AG10803 (cell line): ENCODE data around the gene POU2F3.

Source experiments
- DNase-seq: peaks from one replicate; pipeline ENCODE4 v3.0.0; 2010; ENCODE audit warnings: low read depth
- H3K4me3 ChIP-seq: 2 replicates; pipeline ENCODE4 v1.5.1; 2011; ENCODE audit warnings: mild to moderate bottlenecking, low read length, control low read depth
- TF ChIP-seq, protein P1 (sequence below): conservative IDR thresholded peaks from 2 replicates; pipeline ENCODE4 v1.5.1; 2011; ENCODE audit warnings: mild to moderate bottlenecking, low read length, control low read depth, inconsistent platforms

Gene POU2F3

DNA sequence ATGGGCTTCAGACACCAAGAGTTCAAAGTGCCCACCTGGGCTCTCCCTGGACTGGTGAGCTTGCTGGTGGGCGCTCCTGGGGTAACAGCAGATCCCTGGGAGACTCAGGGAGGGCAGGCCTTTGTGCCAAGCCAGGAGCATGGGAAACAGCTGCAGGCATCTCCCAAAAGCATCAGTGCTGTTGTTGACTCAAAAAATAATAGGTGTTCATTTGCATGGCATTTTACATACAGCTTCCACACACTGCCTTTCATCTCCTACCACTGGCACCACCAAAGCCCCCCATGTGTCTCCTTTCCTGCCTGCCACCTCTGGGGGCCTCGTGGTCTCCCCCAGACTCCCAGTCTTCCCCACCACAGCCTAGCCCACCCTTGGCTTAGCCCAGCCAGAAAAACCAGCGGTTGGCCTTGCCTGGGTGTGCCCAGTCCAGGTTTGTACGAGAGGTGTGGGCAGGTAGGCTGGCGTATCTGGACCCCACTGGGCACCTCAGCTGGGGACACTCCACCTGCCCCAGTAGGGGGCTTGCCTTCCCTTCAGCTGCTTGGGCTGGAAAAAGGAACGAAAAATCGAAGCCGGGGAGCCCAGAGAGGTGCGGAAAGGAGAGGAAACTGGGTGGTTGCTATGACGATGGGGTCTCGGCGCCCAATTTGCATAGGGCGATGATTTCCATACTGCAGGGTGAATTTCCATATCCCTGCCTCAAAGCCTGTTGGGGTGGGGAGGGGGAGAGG is 15.0 kb downstream of the POU2F3 start:
- TF ChIP-seq, protein P1, sequence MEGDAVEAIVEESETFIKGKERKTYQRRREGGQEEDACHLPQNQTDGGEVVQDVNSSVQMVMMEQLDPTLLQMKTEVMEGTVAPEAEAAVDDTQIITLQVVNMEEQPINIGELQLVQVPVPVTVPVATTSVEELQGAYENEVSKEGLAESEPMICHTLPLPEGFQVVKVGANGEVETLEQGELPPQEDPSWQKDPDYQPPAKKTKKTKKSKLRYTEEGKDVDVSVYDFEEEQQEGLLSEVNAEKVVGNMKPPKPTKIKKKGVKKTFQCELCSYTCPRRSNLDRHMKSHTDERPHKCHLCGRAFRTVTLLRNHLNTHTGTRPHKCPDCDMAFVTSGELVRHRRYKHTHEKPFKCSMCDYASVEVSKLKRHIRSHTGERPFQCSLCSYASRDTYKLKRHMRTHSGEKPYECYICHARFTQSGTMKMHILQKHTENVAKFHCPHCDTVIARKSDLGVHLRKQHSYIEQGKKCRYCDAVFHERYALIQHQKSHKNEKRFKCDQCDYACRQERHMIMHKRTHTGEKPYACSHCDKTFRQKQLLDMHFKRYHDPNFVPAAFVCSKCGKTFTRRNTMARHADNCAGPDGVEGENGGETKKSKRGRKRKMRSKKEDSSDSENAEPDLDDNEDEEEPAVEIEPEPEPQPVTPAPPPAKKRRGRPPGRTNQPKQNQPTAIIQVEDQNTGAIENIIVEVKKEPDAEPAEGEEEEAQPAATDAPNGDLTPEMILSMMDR, result no peak
- no peak overlapping the region for H3K4me3 ChIP-seq
- DNase-seq, result no peak

DNA sequence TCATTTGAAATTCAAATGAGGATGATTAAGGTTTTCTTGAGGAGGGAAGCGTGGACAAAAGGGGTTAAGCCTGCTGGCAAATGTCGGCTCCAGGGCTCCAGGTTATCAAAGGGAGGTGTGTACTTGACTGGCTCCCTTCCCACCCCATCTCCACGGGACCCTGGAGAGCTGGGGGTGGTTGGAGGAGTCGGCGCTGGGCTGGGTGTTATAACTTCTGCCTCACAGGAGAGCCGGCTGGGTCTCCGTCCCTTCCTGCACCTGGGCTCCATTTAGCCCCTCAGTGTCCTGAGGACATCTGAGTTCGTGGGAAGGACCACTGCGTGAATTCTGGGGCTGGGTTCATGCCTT is 15.6 kb downstream of the POU2F3 start:
- DNase-seq, result no peak
- TF ChIP-seq, protein P1, result no peak
- no peak overlapping the region for H3K4me3 ChIP-seq

DNA sequence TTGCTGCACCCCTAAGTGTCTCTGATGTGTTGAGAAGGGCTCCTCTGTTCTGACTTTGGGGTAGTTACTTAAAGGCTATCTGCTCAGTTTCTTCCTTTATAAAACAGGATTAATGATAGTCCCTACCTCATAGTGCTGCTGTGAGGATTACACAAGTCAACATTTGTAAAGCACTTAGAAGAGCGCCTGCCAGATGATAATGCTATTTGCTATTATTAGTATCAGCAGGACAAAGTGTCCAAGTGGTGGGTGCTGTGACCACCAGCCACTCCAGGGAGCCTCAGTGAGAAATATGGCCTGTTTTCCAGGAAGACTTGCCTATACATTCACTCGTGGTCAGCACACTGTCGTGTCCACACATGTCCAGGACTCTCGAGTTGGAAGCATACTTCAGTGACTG is 16.2 kb downstream of the POU2F3 start:
- DNase-seq, result no peak
- H3K4me3 ChIP-seq, result no peak overlapping the region
- TF ChIP-seq, protein P1, result no peak

DNA sequence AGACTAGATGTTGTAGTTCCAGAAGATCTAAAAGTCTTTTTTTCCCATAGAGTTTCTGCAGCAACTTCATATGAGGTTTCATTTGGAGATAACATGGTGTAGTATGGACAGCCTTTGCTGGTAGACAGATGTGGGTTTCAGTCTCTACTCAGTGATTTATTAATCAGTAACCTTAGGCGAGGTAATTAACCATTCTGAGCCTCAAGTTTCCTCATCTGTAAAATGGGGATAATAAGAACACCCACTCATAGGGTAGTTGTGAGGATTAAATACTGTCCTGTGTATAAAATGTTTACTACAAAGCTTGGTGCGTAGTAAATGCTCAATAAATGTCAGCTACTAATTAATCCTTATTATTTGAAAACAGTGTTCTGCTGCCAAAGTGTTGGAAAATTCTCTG is 16.8 kb downstream of the POU2F3 start:
- H3K4me3 ChIP-seq, result no peak overlapping the region
- no peak for DNase-seq
- TF ChIP-seq, protein P1, result no peak

DNA sequence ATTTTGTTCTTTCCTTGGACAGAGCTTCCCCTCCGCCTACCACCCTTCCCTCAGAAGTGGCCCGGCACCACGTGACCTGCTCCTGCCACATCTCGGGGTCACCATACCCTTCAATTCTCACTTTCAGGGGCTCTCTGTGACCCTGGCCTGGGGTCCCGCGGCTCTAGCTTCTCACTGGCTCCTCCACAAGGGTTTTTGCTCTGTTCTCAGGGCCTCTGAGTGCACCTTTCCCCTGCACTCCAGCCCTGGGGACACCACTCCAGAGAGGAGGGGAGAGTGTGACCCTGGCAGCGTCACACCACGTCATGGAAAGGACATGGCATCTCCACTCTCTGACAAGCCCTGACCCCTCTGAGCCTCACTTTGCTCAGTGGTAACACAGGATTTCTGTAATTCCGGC is 17.4 kb downstream of the POU2F3 start:
- TF ChIP-seq, protein P1, result no peak
- no peak overlapping the region for H3K4me3 ChIP-seq
- no peak for DNase-seq

DNA sequence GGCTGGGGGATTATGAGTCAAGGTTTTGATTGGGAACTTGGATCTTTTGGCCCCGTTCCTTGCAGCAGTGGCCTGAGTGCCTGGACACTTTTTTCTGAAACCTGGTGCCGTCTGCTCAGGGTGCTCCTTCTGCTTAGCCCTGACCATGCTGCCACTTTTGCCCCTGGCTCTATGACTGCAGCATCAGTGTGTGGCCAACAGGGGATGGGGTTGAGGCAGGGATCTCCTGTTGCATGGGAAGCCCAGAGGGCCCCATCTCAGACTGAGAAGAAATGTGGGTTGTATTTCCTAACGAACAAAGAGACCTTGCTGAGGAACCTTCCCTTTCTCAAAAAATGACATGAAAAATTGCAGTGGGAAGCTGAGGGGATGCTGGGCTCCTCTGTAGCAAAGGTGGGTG is 18.7 kb downstream of the POU2F3 start:
- H3K4me3 ChIP-seq, result no peak overlapping the region
- DNase-seq, result no peak
- TF ChIP-seq, protein P1, result no peak

DNA sequence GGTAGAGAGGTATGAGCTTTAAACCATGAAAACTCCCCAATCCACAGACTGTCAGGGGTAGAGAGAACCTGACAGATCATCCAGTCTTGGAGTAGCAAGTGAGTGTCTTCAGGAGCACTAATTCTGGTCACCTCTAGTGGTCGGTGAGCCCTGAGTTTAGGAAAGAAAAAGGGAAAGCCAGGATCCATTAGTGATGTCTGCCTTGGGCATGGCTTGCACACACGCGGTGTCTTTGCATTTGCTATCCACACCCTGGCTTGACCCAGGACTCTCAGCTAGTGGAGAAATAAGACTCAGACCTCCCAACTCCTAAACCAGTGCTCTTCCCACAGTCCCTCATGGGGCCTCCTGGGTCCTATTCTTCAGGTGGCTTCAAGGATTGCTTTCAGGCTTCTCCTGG is 19.3 kb downstream of the POU2F3 start:
- no peak for DNase-seq
- H3K4me3 ChIP-seq, result no peak overlapping the region
- TF ChIP-seq, protein P1, result no peak
